ENCODE measurements around the gene ZFPM1.

ZFPM1 gene
- 0.69 to 4.0 (median 1.9) reads per million in 18 experiments for total RNA-seq

DNA sequence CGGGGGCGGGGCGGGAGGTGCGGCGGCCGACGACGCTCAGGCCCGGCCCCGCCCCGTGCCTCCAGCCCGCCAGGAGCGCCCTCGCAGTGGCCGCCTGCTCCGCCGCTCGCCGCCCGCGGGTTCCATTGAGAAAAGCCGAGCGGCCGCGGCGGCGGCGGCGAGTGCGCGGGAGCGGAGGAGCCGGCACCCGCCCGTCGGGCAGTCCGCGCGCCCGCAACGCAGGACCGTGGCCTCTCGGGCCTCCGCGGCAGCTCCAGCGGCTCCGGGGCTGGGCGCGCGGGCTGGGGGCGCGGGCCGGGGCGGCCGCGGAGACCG lies at the start of gene ZFPM1:
TSS of gene ZFPM1 (plus strand) at position 64 of the 315 bp plus-strand sequence. CDS start 359 bp downstream, outside the sequence.
- DNase-seq, result no peak

DNA sequence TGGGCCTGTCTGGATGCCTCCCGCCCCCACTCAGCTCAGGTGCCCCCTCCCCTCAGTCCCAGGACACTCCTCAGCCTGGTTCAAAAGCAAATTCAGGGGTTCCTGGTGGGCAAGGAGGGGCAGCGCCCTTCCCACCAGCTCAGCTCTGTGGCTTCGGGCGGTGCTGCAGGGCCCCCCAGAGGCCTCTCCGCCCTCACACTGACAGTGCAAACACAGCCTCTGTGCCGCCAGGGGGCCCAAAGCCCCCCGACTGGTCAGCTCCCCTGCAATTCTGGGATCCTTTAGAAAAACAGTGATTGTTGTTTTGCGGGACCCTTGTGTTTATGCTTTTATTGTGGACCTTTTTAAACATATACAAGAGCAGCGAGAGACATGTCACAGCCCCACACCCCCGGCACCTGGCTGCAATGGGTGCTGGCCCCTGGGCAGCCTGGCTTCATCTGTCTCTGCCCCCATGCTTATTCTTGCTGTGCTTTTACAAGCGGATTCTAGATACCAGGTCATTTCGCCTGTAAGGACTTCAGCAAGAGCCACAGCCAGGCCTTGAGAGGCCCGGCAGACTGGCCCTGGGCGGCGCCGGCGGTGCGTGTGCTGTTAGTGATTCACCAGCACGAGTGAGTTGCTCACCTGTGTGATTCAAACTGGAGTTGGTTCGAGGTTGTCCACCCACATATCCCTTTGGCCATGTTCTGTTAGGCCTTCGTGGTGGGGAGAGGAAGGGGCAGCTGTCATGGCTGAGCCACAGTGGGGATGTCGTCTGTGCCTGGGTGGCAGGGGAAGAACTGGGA lies 49.1 kb upstream of the ZFPM1 start:
- DNase-seq, result no peak

DNA sequence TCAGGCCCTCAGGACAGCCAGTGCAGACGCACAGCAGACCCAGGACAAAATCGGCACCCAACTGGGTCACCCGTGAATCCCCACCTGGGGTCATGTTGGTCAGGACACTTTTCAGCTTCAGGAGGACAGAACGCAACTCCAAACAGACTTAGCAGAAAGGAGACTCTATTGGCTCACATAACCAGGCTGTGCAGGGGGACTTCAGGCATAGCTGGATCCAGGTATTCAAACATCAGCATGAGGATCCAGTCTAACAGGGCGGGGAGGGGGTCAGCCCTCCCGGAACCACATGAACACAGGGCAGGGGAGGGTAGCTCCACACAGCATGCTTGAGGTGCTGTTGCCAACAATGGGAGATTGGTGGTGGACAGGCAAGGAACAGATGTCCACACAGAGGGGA lies 48.3 kb upstream of the ZFPM1 start:
- DNase-seq, result no peak

DNA sequence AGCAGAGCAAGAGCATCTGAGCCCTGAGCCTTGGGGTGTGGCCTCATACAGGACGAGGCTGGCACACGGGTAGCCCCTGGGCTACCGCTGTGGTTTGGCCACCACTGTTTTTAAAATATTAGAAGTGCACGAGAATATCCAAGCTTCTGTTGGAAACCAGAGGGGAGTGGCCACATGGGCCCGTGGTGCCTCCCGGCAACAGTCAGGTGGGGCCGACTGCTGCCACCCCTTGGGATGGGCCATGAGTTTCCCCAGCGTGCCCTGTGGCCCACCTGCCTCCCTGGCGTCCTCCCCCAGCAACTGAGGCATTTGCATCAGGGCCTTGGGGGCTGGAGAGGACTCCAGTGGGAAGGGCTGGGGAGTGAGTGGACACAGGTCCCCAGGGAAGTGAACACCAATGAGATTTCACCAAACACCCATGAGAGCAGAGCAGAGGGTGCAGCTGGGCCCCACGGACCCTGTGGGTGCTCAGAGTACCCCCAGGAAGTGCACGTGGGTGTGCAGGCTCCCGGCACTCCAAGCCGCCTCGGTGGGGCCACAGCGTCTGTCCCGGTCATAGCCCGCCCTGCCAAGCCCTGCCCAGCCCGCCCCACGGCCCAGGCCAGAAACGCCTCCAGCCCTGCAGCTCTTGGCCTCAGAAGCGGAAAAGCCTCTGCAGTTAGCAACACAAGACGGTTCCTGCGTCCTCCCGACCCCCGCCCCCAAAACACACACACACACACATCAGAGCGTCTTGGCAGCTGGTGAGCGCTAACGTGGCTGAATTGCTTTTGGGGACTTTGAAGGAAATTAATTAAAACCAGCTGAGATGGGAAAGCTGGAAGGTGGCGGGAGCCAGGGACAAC lies 47.6 kb upstream of the ZFPM1 start:
- DNase-seq, result no peak

DNA sequence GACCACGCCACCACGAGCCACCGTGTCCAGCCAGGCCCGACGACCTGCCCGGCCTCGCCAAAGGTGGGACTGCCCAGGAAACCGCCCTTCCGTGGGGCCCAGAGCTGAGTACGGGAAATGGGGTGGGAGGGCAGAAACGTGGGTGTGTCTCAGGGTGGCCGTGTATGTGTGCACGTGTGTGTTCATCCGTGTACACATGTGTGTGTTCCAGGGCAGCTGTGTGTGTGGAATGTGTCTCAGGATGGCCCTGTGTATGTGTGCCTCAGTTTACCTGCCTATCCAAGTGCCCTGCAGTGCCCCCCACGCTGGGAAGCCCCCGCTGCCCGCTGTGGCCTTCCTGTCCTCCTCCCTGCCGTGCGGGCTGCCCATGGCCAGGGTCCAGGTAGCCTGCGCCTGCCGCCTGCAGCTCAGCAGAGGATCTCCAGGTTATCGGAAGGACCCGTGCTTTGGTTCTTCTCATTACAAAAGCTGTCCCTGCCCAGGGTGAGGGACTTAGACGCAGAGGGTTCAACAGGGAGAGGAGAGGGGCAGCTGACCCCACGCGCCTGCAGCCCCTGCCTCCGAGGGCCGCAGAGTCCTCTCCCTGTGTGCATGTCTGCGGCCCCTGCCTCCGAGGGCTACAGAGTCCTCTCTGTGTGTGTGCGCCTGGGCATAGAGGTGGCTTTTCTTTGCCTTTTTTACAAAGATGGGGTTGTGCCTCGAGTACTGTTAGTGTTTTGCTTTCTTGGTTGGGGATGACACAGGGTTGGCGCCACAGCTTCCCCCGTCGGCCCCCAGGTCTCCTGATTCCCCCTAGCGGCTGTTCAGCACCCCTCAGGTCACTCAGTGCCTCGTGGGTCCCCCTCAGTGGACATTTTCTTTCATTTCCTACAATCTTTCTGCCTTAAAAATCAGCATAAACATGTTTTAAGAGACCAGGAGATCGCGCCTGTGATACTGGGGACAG lies 46.7 kb upstream of the ZFPM1 start:
- no peak for DNase-seq

DNA sequence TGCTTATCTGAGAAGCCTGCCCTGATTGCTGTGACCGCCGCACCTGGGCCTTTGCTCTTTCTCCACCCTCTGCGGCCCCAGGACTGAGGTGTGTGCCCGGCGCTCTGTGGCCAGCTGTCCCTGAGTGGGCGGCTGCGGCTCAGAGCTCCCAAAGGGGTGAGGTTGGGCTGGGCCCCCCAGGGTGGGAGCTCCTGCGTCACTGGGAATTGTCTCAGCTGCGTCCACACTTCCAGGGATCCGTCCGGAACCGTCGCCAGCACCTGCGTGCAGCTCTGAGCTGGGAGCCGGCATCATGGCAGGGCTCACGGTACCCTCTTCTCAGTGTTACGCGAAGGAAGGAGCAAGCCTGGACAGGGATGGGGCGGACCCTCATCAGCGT lies 46.0 kb upstream of the ZFPM1 start:
- DNase-seq, result no peak

DNA sequence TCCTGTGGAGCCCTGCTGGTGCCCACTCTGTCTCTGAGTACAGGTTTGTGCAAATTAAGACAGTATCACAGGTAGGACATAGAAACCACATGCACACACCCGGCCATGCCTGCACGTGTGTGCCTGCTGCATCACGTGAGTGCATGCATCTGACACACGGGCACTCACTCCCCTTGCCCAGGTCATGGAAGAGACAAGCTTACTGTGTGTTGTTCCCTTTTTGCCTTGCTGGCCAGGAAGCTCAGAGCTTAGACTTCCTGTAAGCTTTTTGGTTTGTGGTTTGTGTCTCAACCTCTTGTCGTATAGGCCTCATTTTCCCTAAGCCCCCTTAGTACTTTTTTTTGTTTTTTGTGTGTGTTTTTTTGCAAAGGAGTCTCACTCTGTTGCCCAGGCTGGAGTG lies 45.3 kb upstream of the ZFPM1 start:
- DNase-seq, result peak; percentile 63

DNA sequence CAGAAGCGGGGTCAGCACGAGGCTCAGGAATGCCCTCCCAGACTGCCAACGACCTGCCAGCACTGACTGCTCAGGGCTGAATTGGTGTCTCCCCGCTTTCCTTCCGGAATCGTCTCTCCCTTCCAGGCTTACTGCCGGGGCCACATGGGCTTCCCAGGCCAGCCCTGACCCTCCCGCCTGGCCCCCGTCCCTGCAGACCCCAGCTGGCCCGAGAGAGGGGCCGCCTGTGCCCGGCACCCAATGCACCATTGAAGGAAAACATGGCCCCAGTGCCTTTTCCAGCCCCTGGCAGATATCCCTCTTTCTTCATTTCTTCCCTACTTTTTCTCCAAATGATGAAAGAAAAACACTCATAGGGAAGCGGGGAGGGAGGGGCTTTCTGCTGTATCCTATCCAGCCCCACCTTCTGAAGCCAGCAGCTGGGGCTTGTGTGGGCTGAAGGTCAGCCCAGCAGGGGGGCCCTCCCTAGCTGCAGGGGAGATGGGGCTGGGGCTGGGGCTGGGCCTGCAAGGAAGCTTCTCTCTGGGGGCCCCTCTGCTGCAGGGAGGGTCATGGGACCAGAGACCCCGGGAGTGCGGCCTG lies 44.4 kb upstream of the ZFPM1 start:
- DNase-seq, result no peak

DNA sequence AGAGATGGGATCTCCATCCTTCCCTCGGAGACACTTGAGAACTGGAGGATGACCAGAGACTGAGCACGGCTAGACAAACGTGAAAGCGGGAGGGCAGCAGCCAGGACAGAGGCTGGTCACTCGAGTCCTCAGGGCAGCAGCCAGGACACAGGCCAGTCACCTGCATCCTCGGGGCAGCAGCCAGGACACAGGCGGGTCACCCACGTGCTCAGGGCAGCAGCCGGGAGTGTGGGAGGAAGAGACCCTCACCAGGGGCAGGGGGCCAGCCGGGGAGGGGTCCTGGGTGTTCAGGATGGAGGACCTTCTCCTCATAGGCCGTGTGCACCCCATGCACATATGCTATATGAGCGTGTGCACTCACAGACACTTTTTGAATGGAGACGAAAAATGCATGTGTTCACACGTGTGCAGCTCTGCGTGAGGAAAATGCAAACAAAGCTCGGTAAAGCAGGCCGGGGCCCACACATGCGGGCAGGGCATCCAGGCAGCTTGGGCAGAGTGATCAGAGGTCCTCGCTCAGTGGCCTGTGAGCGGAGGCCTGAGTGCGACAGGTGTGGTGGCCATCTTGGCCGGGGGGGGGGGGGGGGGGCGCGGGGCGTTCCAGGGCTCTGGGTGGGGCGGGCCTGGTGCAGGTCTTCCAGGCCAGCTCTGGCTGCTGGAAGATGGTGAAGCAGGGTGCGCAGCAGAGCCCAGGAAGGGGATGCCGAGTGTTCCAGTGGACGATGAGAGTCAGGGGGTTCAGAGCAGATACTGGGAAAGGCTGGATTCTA lies 43.6 kb upstream of the ZFPM1 start:
- no peak for DNase-seq

DNA sequence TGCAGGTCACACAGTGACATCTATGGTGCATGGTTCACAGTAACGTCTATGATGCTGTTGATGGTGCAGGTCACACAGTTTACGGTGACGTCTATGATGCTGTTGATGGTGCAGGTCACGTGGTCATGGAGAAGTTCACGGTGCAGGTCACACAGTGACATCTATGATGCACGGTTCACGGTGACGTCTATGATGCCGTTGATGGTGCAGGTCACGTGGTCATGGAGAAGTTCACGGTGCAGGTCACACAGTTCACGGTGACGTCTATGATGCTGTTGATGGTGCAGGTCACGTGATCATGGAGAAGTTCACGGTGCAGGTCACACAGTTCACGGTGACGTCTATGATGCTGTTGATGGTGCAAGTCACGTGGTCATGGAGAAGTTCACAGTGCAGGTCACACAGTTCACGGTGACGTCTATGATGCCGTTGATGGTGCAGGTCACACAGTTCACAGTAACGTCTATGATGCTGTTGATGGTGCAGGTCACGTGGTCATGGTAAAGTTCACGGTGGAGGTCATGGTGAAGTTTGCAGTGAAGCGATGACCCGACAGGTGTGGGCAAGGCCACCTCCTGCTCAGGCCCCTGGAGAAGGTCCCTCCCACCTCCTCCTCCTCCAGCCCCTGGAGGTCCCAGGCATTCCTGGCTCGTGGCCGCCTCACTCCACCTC lies 42.6 kb upstream of the ZFPM1 start:
- DNase-seq, result peak in 1 of 2 donors; percentile 15

DNA sequence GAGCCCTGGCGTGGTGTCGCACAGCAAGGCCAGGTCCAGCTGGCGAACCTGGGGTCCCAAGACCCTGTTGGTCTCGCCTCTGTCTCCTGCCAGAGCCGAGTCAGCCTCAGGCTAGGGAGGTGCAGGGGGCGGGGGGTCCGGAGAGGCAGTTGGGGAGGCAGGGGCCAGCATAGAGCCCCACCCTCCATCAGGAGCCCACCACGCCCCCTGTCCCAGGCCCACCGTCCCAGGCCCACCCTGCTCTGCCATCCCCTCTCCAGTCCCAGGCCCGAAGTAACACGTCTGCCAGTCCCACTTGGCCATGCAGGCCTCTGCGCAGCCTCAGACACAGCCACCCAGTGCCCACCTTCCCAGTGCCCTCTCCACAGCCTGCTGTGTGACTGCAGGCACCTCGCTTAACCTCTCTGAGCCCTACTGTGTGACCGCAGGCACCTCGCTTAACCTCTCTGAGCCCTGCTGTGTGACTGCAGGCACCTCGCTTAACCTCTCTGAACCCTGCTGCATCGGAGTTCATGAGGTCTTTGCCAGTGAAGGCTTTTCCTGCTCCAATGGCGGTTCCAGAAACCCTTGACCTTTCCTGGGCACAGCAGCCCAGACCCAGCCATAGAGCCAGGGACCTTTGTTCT lies 41.0 kb upstream of the ZFPM1 start:
- DNase-seq, result no peak

DNA sequence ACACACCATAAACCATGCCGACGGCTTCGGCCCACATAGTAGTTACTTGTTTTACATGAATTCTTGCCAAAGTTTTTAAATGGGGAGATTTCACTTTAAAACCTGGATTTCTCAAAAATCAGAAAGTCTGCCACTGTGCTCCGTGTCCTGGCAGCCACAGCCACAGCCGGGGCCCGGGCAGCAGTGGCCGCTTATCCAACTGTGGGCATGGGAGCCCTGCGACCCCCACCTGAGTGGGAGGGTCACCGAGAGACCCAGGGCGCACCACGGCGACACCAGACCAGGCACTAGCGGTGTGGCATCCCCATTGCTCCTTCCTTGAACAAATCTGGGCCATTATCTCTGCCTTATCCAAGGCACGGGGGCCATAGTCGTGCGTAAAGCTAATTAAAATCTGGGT lies 40.3 kb upstream of the ZFPM1 start:
- no peak for DNase-seq

DNA sequence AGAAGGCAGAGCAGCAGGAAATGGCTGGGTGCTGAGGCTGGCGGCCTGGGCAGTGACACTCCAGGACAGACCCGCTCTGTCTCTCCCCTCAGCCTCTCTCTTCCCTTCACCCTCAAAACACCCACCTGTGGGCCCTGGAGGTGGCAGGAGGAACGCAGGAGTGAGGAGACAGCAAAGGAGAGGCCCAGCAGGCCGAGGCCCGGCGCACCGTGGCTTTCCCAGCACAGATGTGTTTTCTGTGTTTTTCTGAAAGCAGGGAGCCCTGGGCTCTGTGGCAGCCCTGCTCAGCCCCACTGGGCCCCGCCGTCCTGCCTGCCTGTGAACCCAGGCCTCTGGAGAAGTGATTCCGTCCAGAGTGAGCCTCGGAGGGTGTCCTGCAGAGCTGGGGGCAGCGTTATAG lies 39.8 kb upstream of the ZFPM1 start:
- no peak for DNase-seq

DNA sequence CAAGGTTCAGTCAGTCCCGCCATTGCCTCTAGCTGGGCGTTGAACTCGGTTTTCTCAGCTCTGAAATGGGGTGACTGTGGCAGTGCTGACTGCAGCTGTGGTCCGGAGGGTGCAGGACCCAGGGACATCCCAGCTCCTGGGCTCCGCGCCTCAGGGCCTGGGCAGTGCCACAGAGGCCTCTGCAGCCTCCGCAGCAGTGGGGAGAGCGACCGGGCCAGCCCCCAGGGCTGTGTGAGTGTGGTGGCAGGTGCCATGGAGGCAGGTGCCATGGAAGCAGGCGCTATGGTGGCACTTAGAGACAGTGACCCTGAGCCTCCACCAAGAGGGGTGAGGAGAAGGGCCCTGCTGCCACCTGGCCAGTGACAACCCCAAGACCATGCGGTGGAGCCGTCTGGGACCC lies 39.4 kb upstream of the ZFPM1 start:
- no peak for DNase-seq

DNA sequence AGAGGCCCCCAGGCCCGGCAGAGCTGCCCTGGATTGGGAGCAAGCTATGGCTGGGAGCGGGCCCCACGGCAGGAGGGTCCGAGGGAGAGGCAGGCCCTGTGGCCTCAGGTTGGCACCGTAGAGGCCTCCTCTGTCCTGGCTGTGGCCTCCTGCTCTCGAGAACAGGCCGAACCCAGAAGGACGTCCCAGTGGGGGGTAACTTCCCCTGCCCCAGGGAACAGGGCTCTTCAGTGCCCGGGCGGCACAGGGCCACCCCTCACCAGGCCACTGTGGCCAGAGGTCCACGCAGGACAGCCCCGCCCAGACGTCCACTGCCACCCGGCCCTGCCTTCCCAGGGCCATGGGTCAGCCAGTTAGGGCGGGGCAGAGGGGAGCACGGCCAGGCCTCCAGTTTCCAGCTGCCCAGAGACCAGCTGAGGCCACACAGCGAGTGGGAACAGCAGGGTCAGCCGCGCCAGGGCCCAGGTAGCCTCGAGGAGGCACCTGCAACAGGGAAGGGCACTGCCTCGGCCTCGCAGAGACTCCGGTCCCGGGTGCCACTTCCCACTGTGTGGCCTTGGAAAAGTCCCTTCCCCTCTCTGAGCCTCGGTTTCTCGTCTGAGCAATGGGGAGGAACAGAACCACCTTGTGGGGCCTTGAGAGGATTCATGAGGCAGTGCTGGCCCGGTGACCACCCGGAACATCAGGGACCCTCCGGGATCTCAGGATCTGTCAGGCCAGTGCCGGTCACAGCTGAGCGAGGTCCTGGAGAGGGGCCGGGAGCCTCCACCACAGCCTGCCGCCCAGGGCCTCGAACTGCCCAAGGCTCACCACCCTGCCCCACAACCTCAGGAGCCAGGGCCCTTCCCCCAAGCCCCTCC lies 38.3 kb upstream of the ZFPM1 start:
- DNase-seq, result no peak

DNA sequence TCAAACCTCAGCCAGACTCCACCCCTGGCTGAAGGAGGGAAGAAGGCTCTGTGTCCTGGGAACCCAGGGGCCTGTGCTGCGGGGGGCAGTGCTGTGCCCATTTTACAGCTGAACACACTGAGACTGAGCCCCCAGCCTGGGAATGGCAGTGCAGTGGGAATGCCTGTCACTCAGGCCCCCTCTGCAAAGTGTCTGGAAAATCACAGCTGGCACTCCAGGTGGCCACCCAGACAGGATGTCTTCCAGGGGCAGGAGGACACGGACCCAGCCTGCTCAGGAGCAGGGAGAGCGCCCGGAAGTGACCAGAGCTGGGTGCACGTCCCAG lies 37.7 kb upstream of the ZFPM1 start:
- no peak for DNase-seq

DNA sequence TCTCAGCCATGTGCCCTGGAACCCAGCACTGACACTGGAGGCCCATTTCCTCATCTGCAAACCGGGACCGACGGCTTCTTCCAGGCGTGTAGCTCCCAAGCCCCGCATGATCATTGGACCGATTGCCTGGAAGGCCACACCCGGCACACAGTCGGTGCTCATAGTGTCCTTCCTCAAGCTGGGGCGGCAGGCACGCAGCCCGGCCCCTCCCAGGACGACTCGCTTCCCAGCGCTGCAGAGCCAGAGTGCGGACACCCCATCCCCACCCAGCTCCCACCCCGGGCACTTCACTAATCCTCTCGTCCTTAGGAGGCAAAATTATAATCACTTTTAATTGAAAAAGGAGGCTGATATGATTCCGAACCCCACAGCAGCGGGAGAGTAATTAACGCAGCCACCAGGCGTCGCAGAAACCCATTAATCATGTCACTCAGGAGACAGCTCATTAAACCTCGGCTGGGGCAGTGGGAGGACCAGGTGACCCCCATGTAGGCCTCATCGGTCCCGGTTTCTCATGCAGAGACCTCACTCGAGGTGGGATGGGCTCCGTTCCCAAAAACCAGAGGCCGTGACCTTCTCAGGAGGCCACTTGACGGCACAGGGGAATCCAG lies 37.3 kb upstream of the ZFPM1 start:
- DNase-seq, result no peak

DNA sequence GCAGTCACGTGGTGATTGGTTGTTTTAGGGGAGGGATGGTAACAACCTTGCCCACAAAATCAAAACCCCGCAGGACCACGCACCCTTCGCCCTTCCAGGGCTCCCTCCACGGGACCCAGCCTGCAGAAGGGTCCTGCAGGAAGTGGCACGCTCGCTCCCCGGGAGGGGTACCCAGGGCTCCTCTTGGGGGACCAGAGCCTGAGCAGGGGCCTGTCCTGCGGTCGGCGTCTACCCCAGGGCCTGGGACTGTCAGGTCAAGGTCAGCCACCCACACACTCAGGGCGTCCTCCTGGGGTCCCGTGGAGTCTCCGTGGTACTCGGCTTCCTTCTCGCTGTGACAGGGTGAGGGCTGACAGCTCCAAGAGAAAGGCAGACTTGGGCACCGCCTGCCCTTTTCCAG lies 36.4 kb upstream of the ZFPM1 start:
- no peak for DNase-seq

DNA sequence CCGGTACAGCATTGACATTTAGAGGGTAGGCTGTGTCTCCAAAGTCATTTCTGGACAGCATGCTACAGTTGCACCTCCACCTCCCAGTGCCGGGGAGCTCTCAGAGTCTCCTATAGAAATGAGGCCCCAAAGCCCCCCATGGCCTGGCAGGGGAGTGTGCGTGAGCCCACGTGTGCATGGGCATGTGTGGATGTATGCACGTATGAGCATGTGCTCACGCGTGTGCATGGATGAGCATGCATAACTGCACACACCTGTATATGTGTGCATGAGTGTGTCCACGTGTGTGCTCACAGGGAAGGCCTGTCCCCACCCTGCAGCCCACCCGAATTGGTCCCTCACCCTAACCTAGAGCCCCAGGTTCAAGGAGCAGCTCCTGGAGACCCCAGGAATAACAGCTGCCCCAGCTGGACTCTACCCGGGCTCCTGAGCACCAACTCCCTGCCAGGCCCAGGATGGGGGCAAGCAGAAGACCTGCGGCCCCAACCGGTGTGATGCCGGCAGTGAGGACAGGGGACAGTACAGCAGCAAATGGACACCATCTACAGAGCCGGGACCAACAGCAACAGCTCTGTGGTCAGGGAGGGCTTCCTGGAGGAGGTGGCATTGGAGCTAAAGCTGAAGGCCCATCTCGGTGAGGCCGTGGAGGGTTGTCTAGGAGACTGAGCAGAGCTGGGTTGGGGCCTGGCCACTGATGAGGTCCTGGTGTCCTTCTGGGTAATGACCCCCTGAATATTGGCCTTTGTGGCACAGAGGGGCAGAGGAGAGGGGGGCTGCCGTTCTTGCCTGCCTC lies 35.2 kb upstream of the ZFPM1 start:
- DNase-seq, result no peak

All from inflammatory macrophage (primary cell).